Chondrocyte (in vitro differentiated cells): ENCODE measurements around the gene SCAPER. TPM values are rescaled to one million over a fixed set of nuclear protein-coding genes. Genes with fewer than 3 reads are reported as not detected.

Source experiments
- DNase-seq: peaks from one replicate; pipeline ENCODE4 v3.0.0; 2021; ENCODE audit warnings: mixed read lengths, low spot score
- H3K27ac Mint-ChIP-seq: one replicate; pipeline ENCODE4 v1.8.0; 2021; ENCODE audit warnings: mild to moderate bottlenecking, moderate library complexity, mixed read lengths; ENCODE audit not compliant: unreplicated experiment
- H3K27me3 Mint-ChIP-seq: 2 replicates; pipeline ENCODE4 v1.8.0; 2021; ENCODE audit warnings: low read depth, mixed read lengths
- H3K36me3 Mint-ChIP-seq: 2 replicates; pipeline ENCODE4 v1.8.0; 2021; ENCODE audit warnings: low read depth, mixed read lengths
- H3K4me1 Mint-ChIP-seq: 2 replicates; pipeline ENCODE4 v1.8.0; 2021; ENCODE audit warnings: low read depth, mild to moderate bottlenecking, mixed read lengths
- H3K4me3 Mint-ChIP-seq: one replicate; pipeline ENCODE4 v1.8.0; 2021; ENCODE audit warnings: mild to moderate bottlenecking, moderate library complexity, mixed read lengths; ENCODE audit not compliant: unreplicated experiment
- H3K9me3 Mint-ChIP-seq: 2 replicates; pipeline ENCODE4 v1.8.0; 2021; ENCODE audit warnings: low read depth, mixed read lengths
- total RNA-seq: library from RNA; stranded (reverse); gene quantifications from 3 replicates; pipeline ENCODE4 v1.2.1, GENCODE V29; 2021
- TF ChIP-seq, protein P1 (sequence below): fragments of 200-600 bp; sonication (generic); IDR thresholded peaks from 2 replicates; pipeline ENCODE4 v1.5.0; 2021; ENCODE audit warnings: antibody characterized with exemption, mild to moderate bottlenecking, moderate library complexity

SCAPER gene
- total RNA-seq, 1 donor from 2014 or later: 17.3 TPM

DNA sequence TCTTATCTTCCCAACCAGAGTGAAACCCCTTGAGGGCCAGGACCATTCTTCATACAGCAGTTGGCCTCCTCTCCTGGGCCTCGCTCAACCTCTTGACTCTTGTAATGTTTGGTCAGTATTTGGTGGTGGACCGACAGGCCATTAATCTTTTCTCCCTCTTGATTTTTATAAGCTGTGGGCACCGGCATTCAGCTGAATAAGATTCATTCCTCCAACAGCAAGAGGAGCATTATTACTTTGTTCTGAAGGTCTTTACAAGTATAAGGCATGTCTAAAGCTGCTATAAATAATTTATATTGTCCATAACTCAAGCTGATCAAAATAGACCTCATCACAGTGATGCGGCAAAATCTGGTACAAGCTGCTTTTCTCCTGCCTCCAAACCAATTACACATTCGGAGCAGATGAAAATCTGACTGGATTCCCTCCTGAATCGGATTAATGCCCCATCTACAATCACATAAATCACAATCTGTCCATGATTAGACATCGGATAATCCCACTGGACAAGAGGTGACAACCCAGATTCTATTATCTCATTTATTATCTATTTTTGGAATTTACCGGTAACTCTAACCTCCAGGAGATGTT is 576.9 kb downstream of the SCAPER start:
- TF ChIP-seq, protein P1, sequence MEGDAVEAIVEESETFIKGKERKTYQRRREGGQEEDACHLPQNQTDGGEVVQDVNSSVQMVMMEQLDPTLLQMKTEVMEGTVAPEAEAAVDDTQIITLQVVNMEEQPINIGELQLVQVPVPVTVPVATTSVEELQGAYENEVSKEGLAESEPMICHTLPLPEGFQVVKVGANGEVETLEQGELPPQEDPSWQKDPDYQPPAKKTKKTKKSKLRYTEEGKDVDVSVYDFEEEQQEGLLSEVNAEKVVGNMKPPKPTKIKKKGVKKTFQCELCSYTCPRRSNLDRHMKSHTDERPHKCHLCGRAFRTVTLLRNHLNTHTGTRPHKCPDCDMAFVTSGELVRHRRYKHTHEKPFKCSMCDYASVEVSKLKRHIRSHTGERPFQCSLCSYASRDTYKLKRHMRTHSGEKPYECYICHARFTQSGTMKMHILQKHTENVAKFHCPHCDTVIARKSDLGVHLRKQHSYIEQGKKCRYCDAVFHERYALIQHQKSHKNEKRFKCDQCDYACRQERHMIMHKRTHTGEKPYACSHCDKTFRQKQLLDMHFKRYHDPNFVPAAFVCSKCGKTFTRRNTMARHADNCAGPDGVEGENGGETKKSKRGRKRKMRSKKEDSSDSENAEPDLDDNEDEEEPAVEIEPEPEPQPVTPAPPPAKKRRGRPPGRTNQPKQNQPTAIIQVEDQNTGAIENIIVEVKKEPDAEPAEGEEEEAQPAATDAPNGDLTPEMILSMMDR: no peak
- H3K4me3 Mint-ChIP-seq: no peak overlapping the region
- no peak for DNase-seq

DNA sequence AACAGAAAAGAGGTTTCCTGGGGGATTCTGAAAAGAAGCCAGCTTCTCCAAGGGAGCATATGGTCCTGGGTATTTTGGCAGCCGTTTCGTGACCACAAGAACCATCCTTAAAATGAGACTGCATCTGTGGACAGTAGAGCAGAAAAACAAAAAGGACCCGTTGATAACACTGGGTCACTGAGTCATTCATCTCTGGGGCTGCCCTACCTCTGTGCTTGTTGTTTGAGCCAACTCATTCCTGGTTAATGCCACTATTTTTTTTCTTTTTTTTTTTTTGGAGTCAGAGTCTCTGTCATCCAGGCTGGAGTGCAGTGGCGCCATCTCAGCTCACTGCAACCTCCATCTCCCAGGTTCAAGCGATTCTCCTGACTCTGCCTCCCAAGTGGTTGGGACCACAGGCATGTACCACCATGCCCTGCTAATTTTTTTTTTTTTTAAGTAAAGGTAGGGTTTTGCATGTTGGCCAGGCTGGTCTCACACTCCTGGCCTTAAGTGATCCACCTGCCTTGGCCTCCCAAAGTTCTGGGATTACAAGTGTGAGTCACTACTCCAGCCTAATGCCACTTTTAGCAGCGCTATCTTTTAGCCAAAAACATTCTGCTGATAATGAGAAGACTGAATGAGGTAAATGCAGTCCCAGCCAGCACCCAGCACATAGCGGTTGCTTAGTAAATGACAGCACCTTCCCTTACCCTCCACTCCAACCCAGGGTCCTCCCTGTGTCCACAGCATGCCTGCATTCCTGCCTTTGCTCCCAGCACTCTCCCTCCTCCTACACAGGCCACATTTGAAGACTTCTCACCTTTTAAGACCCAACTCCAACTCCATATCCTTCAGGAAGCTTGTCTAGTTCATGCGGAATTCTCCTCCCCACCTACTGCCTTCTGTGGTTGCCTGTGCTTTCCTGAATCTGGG is 577.7 kb downstream of the SCAPER start:
- DNase-seq: no peak
- Mint-ChIP-seq H3K36me3 (no peaks in the 10 kb centered on the region), H3K4me3 (no peak overlapping the region), H3K9me3 (no peaks in the 10 kb centered on the region), H3K27me3 (peaks cover 55% of the 10 kb centered on the region), H3K27ac (no peak overlapping the region), H3K4me1 (no peaks in the 10 kb centered on the region)
- TF ChIP-seq, protein P1: no peak

More for the DNA sequence above, 576.9 kb downstream of the SCAPER start:
- H3K9me3 Mint-ChIP-seq: no peaks in the 10 kb centered on the region
- H3K36me3 Mint-ChIP-seq: no peaks in the 10 kb centered on the region
- no peaks in the 10 kb centered on the region for H3K4me1 Mint-ChIP-seq
- H3K27ac Mint-ChIP-seq: no peak overlapping the region
- peaks cover 52% of the 10 kb centered on the region for H3K27me3 Mint-ChIP-seq

DNA sequence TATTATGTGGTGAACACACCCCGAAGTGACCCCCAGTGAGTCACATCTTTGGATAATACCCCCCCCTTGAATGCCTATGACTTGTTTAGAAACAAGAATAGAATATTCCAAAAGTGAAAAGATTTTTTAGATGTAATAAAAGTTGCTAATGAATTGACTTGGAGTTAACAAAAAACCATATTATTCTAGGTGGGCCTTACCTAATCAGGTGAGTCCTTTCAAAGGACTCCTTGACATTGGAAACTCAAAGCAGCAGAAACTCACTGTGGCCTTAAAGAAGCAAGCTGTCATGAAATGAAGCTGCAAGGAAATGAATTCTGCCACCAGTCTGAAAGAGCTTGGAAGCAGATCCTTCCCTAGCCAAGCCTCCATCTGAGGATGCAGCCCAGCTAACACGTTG is 579.4 kb downstream of the SCAPER start:
- no peak overlapping the region for H3K4me3 Mint-ChIP-seq
- H3K27ac Mint-ChIP-seq: no peak overlapping the region
- H3K27me3 Mint-ChIP-seq: peaks cover 56% of the 10 kb centered on the region
- DNase-seq: no peak
- TF ChIP-seq, protein P1: no peak
- H3K4me1 Mint-ChIP-seq: no peaks in the 10 kb centered on the region
- no peaks in the 10 kb centered on the region for H3K36me3 Mint-ChIP-seq
- no peaks in the 10 kb centered on the region for H3K9me3 Mint-ChIP-seq

DNA sequence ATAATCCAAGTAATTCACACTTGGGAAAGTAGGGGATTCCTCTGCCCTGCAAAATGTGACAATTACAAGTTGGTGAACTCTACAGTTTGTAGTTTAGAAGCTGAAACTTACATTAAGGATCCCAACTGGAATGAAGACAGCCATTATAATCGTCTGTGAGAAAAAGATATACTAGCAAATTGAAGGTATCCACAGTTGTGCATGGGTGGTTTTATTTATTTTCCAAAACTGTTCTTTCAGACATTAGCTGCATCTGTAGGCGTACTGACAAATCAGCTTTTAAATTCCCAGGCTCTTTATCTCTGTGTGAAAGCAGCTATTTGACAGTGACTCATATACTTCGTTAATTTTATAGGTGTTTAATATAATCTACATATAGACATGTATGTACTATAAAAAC is 581.1 kb downstream of the SCAPER start:
- H3K9me3 Mint-ChIP-seq: no peaks in the 10 kb centered on the region
- H3K4me1 Mint-ChIP-seq: no peaks in the 10 kb centered on the region
- no peak overlapping the region for H3K4me3 Mint-ChIP-seq
- H3K36me3 Mint-ChIP-seq: no peaks in the 10 kb centered on the region
- no peak overlapping the region for H3K27ac Mint-ChIP-seq
- DNase-seq: no peak
- TF ChIP-seq, protein P1: no peak
- peaks cover 44% of the 10 kb centered on the region for H3K27me3 Mint-ChIP-seq

DNA sequence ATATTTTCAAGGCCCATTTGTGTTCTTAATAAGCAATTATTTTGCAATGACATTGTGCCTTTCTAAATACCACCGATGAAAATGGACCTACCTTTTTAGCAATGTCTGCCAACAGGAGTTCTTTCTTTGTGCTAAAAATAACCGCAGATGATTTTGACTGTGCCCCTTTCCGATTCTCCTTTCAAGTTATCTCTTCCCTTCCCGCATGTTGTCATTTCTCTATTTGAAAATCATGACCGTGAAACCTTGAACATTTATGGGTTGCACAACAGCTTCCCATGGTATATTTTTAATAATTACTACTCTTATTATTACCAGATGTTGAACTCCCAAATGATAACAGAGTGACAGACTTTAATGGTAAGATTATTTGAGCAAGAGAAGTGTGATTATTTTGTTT is 583.5 kb downstream of the SCAPER start:
- Mint-ChIP-seq H3K4me3 (no peak overlapping the region), H3K4me1 (no peaks in the 10 kb centered on the region), H3K27me3 (peaks cover 31% of the 10 kb centered on the region), H3K36me3 (no peaks in the 10 kb centered on the region), H3K27ac (no peak overlapping the region), H3K9me3 (no peaks in the 10 kb centered on the region)
- DNase-seq: no peak
- TF ChIP-seq, protein P1: no peak
